GM10266 (cell line): ENCODE results near the gene BCAR1.

Source experiments
- DNase-seq: peaks from one replicate; pipeline ENCODE4 v3.0.0; 2012; ENCODE audit errors: extremely low spot score
- CTCF ChIP-seq: IDR thresholded peaks from 2 replicates; pipeline ENCODE4 v1.5.1; 2012; ENCODE audit warnings: mild to moderate bottlenecking, low read depth; ENCODE audit not compliant: control insufficient read depth, insufficient read depth; ENCODE audit errors: missing control alignments

The BCAR1 gene

GRCh38 chr16:75292691-75293090 lies 41.3 kb upstream of the BCAR1 start:
- no peak for DNase-seq
- no peak for TF ChIP-seq CTCF

- no peak for TF ChIP-seq CTCF
- no peak for DNase-seq
These were observed 37.8 kb upstream of the BCAR1 start for GRCh38 chr16:75289189-75289588.

GRCh38 chr16:75288596-75289120 lies 37.2 kb upstream of the BCAR1 start:
- DNase-seq, result no peak

GRCh38 chr16:75288181-75288580 lies 36.8 kb upstream of the BCAR1 start:
- DNase-seq, result no peak
- no peak for TF ChIP-seq CTCF

More at GRCh38 chr16:75288596-75289120, 37.2 kb upstream of the BCAR1 start:
- no peak for TF ChIP-seq CTCF

- TF ChIP-seq CTCF, result no peak
- no peak for DNase-seq
These were observed 36.3 kb upstream of the BCAR1 start for GRCh38 chr16:75287708-75288107.

GRCh38 chr16:75286389-75286788 lies 35.0 kb upstream of the BCAR1 start:
- no peak for DNase-seq
- TF ChIP-seq CTCF, result no peak

GRCh38 chr16:75282466-75283281 lies 31.2 kb upstream of the BCAR1 start:
- no peak for DNase-seq
- TF ChIP-seq CTCF, result no peak
